HL-60 (cell line): ENCODE data around the gene DAAM2.

Source experiments
- DNase-seq, 2 experiments: peaks; one replicate each; pipeline ENCODE4 v3.0.0-alpha.2; 2010 to 2020; ENCODE audit warnings: low read depth in 1 of 2, low spot score in 1 of 2
- H3K27ac ChIP-seq: fragments of 250-450 bp; sonication (Bioruptor Pico); replicated peaks from 2 replicates; pipeline ENCODE4 v1.5.1; 2020; ENCODE audit warnings: mild to moderate bottlenecking, moderate library complexity
- H3K27me3 ChIP-seq: fragments of 250-450 bp; sonication (Bioruptor Pico); 2 replicates; pipeline ENCODE4 v1.5.1; 2021; ENCODE audit warnings: mild to moderate bottlenecking, moderate library complexity; ENCODE audit not compliant: insufficient read depth, poor library complexity, severe bottlenecking
- H3K4me3 ChIP-seq: replicated peaks from 2 replicates; pipeline ENCODE4 v1.5.1; 2011; ENCODE audit warnings: mild to moderate bottlenecking, control low read depth, low read length; ENCODE audit not compliant: insufficient read depth
- CTCF ChIP-seq: IDR thresholded peaks from one replicate; pipeline ENCODE4 v1.5.1; 2011; ENCODE audit warnings: low read length, control low read depth, inconsistent platforms; ENCODE audit not compliant: insufficient read depth
- GABPA ChIP-seq: IDR thresholded peaks from 2 replicates; pipeline ENCODE4 v1.6.1; 2012; ENCODE audit warnings: low read depth
- POLR2AphosphoS5 ChIP-seq: IDR thresholded peaks from 2 replicates; pipeline ENCODE4 v1.6.1; 2012; ENCODE audit warnings: low read depth
- REST ChIP-seq: IDR thresholded peaks from 2 replicates; pipeline ENCODE4 v1.6.1; 2012; ENCODE audit warnings: low read depth; ENCODE audit not compliant: insufficient replicate concordance
- SPI1 ChIP-seq: IDR thresholded peaks from 2 replicates; pipeline ENCODE4 v1.6.1; 2012; ENCODE audit warnings: low read depth, mild to moderate bottlenecking, borderline replicate concordance

DAAM2 gene

GRCh38 chr6:39822846-39823815 lies 31.0 kb downstream of the DAAM2 start:
- no peak overlapping the region for H3K27ac ChIP-seq
- no peak for DNase-seq
- TF ChIP-seq SPI1 (no peak), POLR2AphosphoS5 (no peak), REST (no peak), GABPA (no peak), CTCF (no peak)

GRCh38 chr6:39824030-39824926 lies 32.1 kb downstream of the DAAM2 start:
- H3K27me3 ChIP-seq, result no peaks in the 10 kb centered on the region
- DNase-seq, result no peak
- no peak overlapping the region for H3K27ac ChIP-seq

More at GRCh38 chr6:39822846-39823815, 31.0 kb downstream of the DAAM2 start:
- H3K27me3 ChIP-seq, result no peaks in the 10 kb centered on the region
- no peak overlapping the region for H3K4me3 ChIP-seq

More at GRCh38 chr6:39824030-39824926, 32.1 kb downstream of the DAAM2 start:
- TF ChIP-seq CTCF, result no peak
- no peak for TF ChIP-seq GABPA
- TF ChIP-seq SPI1, result no peak
- no peak for TF ChIP-seq REST
- TF ChIP-seq POLR2AphosphoS5, result no peak
- H3K4me3 ChIP-seq, result no peak overlapping the region
